H1 (cell line): ENCODE results near the gene SAP30L. TPM values are rescaled to one million over a fixed set of nuclear protein-coding genes. Genes with fewer than 3 reads are reported as not detected.

Experiments used
- PHF8 ChIP-seq: fragments of 200-600 bp; sonication (generic); conservative IDR thresholded peaks from 2 replicates; pipeline ENCODE4 v1.7.1; 2012; ENCODE audit warnings: low read depth, mild to moderate bottlenecking, inconsistent platforms, low read length, moderate library complexity
- ZNF274 ChIP-seq: IDR thresholded peaks from 2 replicates; pipeline ENCODE4 v1.7.0; 2012; ENCODE audit warnings: low read length, borderline replicate concordance; ENCODE audit errors: extremely low read depth
- polyA plus RNA-seq, 7 experiments: library from polyadenylated mRNA; depleted of rRNA in 3 of 7; stranded (reverse) in 5 of 7; unstranded in 2 of 7; fragments of >200 nt in 5 of 7; fragments of 200-250 nt in 2 of 7; gene quantifications; 1 replicate in 5 of 7; 2 replicates in 1 of 7; 4 replicates in 1 of 7; pipeline versions ENCODE4 v1.2.1 to v1.2.3, GENCODE V29; 2011 to 2013; ENCODE audit warnings: missing spikeins in 2 of 7, mixed read lengths in 2 of 7
- total RNA-seq: library from RNA; stranded (reverse); fragmentation: NEBNext Ultra II Directional; extraction: Animal tissue kit (Norgen Biotek cat#: 25700); gene quantifications from 2 replicates; pipeline ENCODE4 v1.2.1, GENCODE V29; 2021

The SAP30L gene
- total and polyA plus RNA-seq, 2 of the 8 experiments (the other 6 are each of a cell fraction or from before 2014, with no cell fraction given): 12.2 to 31.5 TPM

GRCh38 chr5:154465169-154465568 lies 19.4 kb downstream of the SAP30L start (continued):
- TF ChIP-seq ZNF274 (no peak), PHF8 (no peak)
- TF ChIP-seq, all 59 proteins: peak for 0
